ENCODE results near the gene ATP6V1G1. TPM values are rescaled to one million over a fixed set of nuclear protein-coding genes. Genes with fewer than 3 reads are reported as not detected.

The ATP6V1G1 gene, protein sequence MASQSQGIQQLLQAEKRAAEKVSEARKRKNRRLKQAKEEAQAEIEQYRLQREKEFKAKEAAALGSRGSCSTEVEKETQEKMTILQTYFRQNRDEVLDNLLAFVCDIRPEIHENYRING
- 118 and 123 TPM in 2 replicates for total RNA-seq
- long read RNA-seq, transcript ATP6V1G1-201 (3 exons, 1,080 nt), result major isoform, 212 of 217 reads
- long read RNA-seq, partial matches to known transcripts, result 0 of 217 reads
- long read RNA-seq, other reads (novel, unspliced or antisense), result 5 of 217 reads

DNA sequence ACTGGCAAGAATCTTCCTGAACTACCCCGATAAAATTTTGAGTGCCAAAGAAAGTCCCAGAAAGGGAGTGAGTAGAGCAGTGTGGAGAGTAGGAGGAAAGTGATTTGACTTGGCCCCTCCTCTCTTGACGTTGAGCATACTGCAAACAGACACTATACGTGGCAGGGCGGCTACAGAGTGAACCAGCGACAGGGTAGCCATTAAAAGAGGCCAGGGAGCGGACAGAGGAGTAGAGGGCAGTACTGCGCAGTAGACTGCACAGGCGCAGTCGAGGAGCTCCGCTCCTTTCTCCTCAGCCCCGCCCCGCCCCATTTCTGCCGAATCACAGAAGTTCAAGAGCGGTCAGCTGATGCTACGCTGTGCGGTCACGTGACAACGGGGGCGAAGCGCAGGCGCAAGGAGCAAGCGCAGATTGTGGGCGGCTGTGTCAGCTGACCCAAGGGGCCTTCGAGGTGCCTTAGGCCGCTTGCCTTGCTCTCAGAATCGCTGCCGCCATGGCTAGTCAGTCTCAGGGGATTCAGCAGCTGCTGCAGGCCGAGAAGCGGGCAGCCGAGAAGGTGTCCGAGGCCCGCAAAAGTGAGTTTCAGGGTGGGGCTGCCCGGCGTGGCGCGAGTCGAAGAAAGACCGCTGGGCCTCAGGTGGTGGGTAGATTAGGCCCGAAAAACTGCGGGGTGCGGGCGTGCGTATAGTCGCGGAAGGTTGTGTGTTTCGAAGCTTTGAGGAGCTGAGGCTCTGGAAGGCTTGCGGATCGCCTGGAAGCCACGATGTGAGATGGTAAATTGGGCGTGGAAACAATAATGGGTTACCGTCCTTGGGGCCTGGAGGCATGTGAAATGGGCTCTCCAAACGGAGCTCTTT lies at the start of gene ATP6V1G1:
ATP6V1G1 (plus strand) TSS at position 425 of the 858 bp plus-strand sequence; CDS start at position 495, 70 bp downstream.
- no peaks in the 10 kb centered on the region for H3K27me3 Mint-ChIP-seq (ENCODE audit: unreplicated experiment)
- H3K9me3 Mint-ChIP-seq (ENCODE audit: unreplicated experiment), result no peaks in the 10 kb centered on the region
- TF ChIP-seq, protein P1, sequence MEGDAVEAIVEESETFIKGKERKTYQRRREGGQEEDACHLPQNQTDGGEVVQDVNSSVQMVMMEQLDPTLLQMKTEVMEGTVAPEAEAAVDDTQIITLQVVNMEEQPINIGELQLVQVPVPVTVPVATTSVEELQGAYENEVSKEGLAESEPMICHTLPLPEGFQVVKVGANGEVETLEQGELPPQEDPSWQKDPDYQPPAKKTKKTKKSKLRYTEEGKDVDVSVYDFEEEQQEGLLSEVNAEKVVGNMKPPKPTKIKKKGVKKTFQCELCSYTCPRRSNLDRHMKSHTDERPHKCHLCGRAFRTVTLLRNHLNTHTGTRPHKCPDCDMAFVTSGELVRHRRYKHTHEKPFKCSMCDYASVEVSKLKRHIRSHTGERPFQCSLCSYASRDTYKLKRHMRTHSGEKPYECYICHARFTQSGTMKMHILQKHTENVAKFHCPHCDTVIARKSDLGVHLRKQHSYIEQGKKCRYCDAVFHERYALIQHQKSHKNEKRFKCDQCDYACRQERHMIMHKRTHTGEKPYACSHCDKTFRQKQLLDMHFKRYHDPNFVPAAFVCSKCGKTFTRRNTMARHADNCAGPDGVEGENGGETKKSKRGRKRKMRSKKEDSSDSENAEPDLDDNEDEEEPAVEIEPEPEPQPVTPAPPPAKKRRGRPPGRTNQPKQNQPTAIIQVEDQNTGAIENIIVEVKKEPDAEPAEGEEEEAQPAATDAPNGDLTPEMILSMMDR (IDR thresholded peaks at IDR 0.05), result peak; percentile 16
- DNase-seq (ENCODE audit: extremely low spot score, unreplicated experiment), result peak; percentile 99
- peak within 1 kb of the TSS; percentile 99 for H3K27ac Mint-ChIP-seq (ENCODE audit: unreplicated experiment)
- H3K4me1 Mint-ChIP-seq (ENCODE audit: unreplicated experiment), result peaks cover 43% of the 10 kb centered on the region
- H3K36me3 Mint-ChIP-seq (ENCODE audit: unreplicated experiment), result peaks cover 4% of the 10 kb centered on the region
- H3K4me3 Mint-ChIP-seq (ENCODE audit: unreplicated experiment), result peak within 1 kb of the TSS; percentile 98

DNA sequence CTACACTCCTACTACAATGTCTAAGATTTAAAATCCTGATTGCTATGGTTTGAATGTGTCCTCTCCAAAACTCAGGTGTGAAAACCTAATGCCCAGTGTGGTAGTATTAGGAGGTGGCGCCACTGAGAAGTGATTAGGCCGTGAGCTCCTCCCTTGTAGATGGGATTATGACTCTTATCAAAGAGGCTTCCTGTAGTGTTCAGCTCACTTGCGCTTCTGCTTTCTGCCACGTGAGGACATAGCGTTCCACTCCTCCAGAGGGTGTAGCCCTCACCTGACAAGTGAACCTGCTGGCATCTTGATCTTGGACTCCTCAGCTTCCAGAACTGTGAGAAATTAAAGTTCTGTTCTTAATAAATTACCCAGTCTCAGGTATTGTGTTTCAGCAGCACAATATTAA lies 49.3 kb upstream of the ATP6V1G1 start:
- Mint-ChIP-seq H3K4me1 (ENCODE audit: unreplicated experiment) (no peaks in the 10 kb centered on the region), H3K27ac (ENCODE audit: unreplicated experiment) (no peak overlapping the region), H3K9me3 (ENCODE audit: unreplicated experiment) (no peaks in the 10 kb centered on the region), H3K27me3 (ENCODE audit: unreplicated experiment) (peaks cover 16% of the 10 kb centered on the region), H3K36me3 (ENCODE audit: unreplicated experiment) (no peaks in the 10 kb centered on the region), H3K4me3 (ENCODE audit: unreplicated experiment) (no peak overlapping the region)
- TF ChIP-seq, protein P1 (IDR thresholded peaks at IDR 0.05), result no peak
- DNase-seq (ENCODE audit: extremely low spot score, unreplicated experiment), result no peak

DNA sequence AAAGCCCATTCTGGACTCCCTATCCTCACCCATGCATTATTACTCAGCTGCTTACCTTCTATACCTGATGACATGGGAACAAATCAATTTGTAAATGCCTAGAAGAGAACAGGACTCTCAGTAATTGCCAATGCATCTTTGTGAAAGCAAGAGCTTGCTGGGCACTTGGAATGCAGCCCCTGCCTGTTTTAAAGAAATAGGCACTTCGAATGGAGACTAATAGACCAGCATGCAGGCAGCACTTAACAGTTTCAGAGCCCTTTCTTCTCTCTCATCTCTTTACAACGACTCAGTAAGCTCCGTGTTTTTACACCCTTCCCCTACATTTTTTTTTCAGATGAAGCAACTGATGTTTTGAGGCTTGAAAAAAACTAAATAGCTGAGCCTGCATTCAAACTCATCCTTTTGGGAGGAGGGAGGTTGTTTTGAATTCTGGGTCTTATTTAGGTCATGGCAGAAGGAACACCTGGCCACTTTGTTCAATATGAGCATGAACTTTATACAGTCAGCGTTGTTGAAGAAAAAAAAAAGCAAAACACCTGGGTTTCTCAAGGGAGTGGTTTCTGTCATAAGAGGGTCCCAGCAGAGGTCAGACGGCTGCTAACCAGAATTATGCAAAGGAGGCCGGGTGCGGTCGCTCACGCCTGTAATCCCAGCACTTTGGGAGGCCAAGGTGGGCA lies 47.7 kb upstream of the ATP6V1G1 start:
- peaks cover 27% of the 10 kb centered on the region for H3K27me3 Mint-ChIP-seq (ENCODE audit: unreplicated experiment)
- no peaks in the 10 kb centered on the region for H3K36me3 Mint-ChIP-seq (ENCODE audit: unreplicated experiment)
- TF ChIP-seq, protein P1 (IDR thresholded peaks at IDR 0.05), result no peak
- DNase-seq (ENCODE audit: extremely low spot score, unreplicated experiment), result no peak
- H3K27ac Mint-ChIP-seq (ENCODE audit: unreplicated experiment), result no peak overlapping the region
- H3K4me3 Mint-ChIP-seq (ENCODE audit: unreplicated experiment), result no peak overlapping the region
- H3K9me3 Mint-ChIP-seq (ENCODE audit: unreplicated experiment), result no peaks in the 10 kb centered on the region
- no peaks in the 10 kb centered on the region for H3K4me1 Mint-ChIP-seq (ENCODE audit: unreplicated experiment)

DNA sequence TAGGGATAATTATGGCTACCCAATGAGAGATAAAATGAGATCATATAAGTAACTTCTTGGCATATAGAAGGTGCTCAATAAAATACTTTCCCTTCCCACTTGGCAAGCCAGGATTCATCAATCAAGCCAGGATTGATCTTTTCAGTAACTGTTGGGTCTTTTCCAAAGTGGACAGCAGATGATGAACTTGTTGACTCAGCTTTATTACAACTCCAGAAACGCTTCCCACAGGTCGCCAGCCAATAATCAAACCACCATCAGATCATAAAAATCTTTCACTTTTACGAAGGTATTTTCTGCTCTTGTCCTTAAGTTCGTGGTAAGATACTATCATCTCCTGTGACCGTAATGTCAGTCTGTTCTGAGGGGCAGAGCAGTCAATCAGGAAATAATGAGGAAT lies 42.5 kb upstream of the ATP6V1G1 start:
- H3K27ac Mint-ChIP-seq (ENCODE audit: unreplicated experiment), result no peak overlapping the region
- H3K9me3 Mint-ChIP-seq (ENCODE audit: unreplicated experiment), result no peaks in the 10 kb centered on the region
- TF ChIP-seq, protein P1 (IDR thresholded peaks at IDR 0.05), result no peak
- H3K4me1 Mint-ChIP-seq (ENCODE audit: unreplicated experiment), result no peaks in the 10 kb centered on the region
- DNase-seq (ENCODE audit: extremely low spot score, unreplicated experiment), result no peak
- H3K27me3 Mint-ChIP-seq (ENCODE audit: unreplicated experiment), result peaks cover 15% of the 10 kb centered on the region
- no peaks in the 10 kb centered on the region for H3K36me3 Mint-ChIP-seq (ENCODE audit: unreplicated experiment)
- H3K4me3 Mint-ChIP-seq (ENCODE audit: unreplicated experiment), result no peak overlapping the region
